Body of pancreas (tissue), 4 donors: ENCODE measurements around the gene GANAB.

ENCODE experiments used
- CTCF ChIP-seq, 7 experiments: fragments of 450-650 bp in 4 of 7; fragments of 200-600 bp in 3 of 7; sonication (generic) in 3 of 7; IDR thresholded peaks; one replicate each; pipeline ENCODE4 v1.5.1; 2016 to 2019; ENCODE audit warnings: antibody characterized with exemption in 7 of 7
- POLR2A ChIP-seq, 3 donors: fragments of 450-650 bp; IDR thresholded peaks; one replicate each; pipeline ENCODE4 v1.6.1; 2016; ENCODE audit warnings: antibody characterized with exemption in 3 of 3, mild to moderate bottlenecking in 2 of 3

- TF ChIP-seq CTCF (IDR thresholded peaks at IDR 0.05) (no peak), POLR2A (IDR thresholded peaks at IDR 0.05) (no peak)
These were observed 19.3 kb upstream of the GANAB start for GRCh38 chr11:62665599-62666258.
